ENCODE results near the gene TPPP2.
"Not testable (repeated sequence)": the region's sequence is repeated elsewhere in the genome, so short reads cannot be mapped to it uniquely, and the experiment has no call there.

Gene TPPP2

DNA sequence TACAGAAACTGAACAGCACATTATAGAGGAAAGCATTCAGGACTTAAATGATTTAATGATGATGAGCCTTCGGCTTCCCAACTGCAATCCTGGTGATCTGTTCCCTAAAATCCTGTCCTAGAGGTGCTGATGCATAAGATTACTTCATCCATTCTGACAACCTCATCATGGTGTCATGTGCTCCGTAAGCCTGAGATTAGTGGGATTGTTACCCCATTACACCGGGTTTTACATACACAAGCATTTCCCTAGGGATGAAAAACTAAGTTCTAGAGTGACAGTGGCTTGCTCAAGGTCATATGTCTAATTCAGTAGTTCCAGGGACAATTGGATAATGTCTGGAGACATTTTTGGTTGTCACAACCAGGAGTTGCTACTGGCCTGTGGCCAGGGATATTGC lies 7.1 kb downstream of the TPPP2 start:
- no peak for DNase-seq (ENCODE audit: low read depth, low spot score)

DNA sequence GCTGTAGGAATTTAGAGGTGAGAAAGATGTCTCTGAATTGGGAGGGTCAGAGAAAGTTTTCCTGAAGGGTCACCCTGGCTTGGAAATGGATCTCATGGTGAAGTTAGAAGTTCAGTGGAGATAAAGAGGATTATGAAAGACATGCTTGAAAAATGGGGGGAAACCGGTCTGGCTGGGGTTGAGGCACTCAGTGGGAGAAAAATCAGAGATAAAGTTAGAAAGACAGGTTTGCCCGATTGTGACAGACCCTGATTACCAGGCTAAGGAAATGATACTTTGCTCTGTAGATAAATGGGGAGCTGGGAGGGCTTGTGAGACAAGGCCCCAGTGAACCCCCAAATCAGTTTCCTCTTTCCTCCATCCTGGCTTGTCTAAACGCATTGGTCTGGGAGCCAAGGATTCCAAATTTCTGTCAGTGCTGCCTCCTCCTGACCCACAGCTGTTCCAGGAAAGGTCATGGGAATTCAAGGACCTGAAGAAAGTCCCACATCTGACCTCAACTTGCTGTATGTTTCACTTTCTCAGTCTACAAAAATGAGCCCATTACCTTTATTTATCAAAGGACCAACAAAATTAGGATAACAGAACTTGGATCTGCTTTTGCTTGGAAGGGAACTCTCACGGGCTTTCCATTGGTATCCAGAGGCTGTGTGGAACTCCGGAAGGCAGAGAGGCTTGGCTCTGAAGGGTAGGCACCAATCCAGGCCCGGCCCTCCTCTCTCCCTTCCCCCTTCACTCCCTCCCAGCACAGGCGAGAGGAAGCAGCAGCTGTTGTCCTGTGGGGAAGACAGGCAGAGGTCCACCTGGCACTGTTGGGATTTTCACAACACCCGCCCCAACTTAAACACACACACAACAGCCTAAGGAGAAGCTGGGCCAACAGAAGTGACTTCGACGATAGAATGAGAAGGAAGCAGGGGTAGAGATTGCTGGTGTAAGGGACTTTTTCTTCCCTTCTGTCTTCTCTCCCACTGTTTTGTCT lies 8.7 kb downstream of the TPPP2 start:
- DNase-seq (ENCODE audit: low read depth, low spot score) = no peak

DNA sequence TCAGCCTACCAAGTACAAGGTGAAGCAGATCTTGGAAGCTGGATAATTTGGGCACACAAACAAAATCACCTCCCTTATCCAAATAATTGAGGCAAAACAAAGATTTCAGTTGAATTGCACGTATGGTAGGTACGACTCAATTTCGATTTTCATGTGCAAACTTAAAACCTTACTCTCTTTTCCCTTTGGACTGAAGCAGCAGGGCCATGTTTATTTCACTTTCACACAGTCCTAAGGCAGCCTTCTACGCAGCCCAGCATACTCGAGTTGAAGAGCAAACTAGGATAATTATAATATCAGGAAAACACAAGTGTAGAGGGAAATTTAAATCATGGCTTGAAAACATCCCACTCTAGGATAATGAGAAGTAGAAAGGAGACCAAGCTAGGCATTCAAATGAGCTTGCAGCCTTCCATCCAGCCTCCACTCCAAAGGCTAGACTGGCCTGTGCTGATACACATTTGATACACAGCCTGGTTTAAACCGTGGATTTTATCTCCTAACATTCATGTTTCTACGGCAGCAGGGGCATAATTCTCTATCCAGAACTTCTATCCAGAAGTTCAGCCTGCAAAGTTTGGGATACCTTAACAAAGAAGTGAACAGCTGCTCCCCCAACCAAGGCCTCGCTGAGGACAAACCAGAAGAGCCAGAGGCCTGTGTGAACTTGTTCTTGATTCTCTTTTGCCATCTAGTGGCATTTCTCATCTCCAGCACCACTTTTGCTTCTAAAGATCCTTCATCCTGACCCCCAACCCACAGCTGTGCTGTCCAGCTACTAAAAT lies 9.8 kb downstream of the TPPP2 start:
- no peak for DNase-seq (ENCODE audit: low read depth, low spot score)

DNA sequence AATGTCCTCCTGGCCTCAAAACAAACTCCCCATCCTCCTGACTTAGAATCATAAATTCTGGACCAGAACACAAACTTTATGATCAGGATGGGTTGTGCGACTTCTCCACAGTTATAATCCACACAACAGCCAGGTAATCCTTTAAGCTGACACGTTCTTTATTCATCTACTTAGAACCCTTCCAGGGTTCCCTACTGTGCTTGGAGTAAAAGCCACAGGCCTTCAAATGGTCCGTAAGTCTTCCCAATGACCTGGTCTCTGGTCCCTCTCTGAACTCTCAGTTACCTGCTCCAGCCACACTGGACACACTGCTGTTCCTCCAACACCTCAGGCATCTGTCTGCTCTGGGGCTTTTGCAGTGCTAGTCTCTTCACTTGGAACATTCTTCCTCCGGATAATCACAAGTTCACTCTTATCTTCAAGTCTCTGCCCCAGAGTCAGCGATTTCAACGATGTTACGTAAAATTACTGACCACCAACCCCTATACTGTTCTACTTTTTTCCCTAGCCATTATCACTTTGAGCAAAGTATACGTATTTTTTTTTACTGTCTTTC lies 10.4 kb downstream of the TPPP2 start:
- DNase-seq (ENCODE audit: low read depth, low spot score) = no peak

DNA sequence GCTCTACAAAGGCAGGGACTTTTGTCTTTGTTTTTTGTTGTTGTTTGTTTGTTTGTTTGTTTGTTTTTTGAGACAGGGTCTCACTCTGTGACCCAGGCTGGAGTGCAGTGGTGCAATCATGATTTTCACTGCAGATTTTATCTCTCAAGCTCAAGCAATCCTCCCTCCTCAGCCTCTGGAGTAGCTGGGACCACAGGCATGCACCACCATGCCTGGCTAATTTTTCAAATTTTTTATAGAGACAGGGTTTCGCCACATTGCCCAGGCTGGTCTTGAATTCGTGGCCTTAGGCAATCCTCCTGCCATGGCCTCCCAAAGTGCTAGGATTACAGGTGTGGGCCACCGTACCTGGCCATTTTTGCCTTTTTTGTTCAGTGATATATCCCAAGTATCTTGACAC lies 10.9 kb downstream of the TPPP2 start:
- DNase-seq (ENCODE audit: low read depth, low spot score) = not testable (repeated sequence)

DNA sequence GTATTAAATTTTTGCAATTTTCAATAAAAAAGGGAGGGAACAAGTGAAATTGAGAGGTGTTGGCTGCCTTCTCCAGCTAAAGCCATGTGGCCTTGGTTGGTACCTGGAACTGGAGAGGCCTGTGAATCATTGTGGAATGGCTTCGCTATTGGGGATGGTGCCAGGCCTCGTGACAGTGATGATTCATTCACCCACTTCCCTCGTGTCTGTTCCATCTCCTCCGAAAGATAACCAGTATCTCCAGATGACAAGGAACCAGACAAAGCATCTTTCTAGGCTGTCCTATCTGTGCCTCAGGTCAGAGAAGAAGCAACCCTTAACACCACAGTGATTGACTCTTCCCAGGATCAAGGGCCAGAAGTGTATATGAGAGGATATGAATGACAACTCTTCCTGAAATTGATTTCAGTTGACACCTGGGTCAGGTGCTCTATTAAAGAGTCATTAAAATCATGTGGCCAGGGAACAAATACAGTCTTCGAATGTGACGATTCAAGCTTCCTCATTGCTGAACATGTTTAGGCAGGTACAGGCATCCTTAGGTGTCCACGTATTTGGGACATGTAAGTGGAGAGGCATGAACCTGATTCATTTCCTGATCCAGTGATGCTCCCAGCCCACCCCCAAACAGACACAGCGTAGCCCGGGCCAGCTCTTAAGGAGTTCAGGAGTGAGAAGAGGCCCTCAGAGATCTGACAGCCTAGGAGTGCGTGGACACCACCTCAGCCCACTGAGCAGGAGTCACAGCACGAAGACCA lies 11.8 kb downstream of the TPPP2 start, which contains the start of gene RNASE7:
Gene RNASE7, plus strand, starts transcription at position 687 of the 758 bp plus-strand sequence. CDS start 631 bp downstream, outside the sequence.
- no peak for DNase-seq (ENCODE audit: low read depth, low spot score)

DNA sequence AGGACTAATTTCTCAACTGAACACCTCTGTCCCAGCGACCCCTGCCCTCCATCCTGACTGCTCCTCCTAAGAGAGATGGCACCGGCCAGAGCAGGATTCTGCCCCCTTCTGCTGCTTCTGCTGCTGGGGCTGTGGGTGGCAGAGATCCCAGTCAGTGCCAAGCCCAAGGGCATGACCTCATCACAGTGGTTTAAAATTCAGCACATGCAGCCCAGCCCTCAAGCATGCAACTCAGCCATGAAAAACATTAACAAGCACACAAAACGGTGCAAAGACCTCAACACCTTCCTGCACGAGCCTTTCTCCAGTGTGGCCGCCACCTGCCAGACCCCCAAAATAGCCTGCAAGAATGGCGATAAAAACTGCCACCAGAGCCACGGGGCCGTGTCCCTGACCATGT lies 12.9 kb downstream of the TPPP2 start:
- no peak for DNase-seq (ENCODE audit: low read depth, low spot score)

DNA sequence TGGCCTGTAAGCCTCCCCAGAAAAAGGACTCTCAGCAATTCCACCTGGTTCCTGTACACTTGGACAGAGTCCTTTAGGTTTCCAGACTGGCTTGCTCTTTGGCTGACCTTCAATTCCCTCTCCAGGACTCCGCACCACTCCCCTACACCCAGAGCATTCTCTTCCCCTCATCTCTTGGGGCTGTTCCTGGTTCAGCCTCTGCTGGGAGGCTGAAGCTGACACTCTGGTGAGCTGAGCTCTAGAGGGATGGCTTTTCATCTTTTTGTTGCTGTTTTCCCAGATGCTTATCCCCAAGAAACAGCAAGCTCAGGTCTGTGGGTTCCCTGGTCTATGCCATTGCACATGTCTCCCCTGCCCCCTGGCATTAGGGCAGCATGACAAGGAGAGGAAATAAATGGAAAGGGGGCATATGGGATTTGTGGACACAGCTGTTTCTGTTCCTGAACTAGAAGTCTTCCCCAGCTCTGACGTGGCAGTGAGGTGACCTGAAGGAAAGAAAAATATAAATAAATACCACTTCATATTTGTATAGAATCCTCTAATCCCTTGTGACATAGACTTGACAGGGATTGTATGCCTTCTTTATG lies 13.5 kb downstream of the TPPP2 start:
- DNase-seq (ENCODE audit: low read depth, low spot score) = no peak

DNA sequence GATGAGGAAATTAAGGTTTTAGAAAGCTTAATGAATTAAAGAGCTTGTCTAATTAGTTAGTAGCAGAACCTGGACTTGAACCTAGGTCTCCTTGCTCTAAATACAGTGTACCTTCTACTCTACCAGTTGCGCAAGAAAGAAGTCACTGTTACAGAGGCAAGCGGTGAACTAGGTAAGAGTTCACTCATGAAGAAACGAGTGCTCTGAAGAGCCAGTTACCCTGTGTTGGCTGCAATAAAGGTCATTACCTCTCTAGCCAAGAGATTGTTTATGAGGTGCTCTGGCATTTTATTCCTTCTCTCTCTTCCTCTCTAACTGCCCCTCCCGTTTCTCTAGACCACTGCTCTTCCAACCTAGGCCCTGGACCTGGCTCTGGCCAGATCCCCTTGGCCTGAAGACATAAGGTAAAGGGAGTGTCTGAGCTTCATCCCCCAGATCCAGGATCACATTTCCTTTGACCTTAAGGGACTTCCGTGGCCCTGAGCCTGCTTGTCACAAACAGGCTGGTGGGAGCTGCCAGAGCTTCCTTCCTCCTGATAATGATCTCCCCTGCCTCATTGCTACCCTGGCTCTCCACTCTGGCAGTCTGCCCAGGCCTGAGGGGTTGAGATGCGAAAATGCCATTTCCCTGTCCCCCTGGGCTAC lies 14.1 kb downstream of the TPPP2 start:
- no peak for DNase-seq (ENCODE audit: low read depth, low spot score)

DNA sequence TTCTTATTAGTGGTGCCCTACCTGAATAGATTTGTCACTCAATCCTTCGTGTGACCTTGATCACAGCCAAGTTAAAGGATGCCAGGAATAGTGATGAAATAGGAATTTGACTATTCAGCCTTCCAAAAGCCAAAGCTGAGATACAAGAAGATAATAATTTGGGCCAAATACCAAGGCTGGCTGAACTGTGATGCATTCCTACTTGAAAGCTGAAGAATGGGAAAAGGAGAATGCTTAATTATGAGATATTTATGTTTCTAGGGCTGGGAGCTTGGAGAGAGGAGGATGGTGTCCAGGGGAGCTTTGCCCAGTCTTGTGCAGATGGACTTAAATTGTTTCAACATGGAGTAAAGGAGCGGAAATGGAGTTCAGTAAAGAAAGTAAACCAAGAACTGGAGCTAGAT lies 17.4 kb downstream of the TPPP2 start:
- no peak for DNase-seq (ENCODE audit: low read depth, low spot score)

DNA sequence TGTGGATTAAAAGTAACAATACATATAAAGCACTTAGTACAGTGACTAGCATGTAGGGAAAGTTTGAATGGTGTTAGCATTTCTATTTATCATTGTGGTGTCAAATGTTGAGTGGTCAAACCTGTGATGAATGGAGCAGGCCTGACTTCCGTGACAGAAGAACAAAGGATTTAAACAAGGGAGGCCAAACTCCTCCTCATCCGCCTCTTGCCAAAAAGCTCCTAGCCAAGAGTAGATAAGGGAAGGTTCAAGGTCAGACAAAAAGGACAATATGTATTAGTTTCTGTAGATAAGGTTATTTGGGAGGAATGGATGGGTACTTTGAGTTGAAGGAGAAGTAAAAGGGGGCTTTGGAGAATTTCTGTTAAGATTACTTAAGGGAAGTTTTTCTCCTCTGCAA lies 18.6 kb downstream of the TPPP2 start:
- no peak for DNase-seq (ENCODE audit: low read depth, low spot score)

DNA sequence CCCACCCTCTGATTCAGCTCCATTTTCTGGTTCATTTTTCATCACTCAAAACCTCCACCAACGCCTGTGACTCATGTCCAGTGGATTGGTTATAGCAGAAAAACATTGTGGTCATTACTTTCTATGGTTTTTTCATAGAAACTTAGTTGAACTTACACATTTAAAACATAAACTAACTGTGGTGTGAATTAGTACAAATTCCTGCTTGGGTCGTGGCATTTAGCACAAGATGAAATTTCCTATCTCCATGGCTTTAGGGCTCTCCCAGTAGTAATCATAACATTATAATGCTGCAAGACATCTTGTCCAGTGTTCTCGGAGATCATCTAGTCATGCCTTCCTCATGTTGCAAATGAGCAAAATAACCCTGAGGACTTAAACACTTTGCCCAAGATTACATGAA lies 19.3 kb downstream of the TPPP2 start:
- no peak for DNase-seq (ENCODE audit: low read depth, low spot score)

DNA sequence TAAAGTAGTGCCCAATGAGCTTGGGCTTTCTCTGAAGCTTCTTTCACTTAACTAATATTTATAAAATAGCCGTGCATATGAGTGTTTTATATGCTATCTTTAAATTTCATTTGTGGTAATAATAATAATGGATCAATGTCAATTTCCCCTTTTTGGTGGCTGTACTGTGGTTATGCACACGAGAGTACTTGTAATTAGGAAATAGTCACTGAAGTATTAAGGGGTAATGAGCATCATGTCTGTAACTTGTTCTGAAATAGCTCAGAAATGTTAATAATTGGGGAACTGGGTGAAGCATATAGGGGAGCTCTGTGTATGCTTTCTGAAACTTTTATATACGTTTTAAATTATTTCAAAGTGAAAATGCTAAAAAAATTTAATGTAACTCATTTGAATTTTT lies 20.6 kb downstream of the TPPP2 start:
- DNase-seq (ENCODE audit: low read depth, low spot score) = no peak

DNA sequence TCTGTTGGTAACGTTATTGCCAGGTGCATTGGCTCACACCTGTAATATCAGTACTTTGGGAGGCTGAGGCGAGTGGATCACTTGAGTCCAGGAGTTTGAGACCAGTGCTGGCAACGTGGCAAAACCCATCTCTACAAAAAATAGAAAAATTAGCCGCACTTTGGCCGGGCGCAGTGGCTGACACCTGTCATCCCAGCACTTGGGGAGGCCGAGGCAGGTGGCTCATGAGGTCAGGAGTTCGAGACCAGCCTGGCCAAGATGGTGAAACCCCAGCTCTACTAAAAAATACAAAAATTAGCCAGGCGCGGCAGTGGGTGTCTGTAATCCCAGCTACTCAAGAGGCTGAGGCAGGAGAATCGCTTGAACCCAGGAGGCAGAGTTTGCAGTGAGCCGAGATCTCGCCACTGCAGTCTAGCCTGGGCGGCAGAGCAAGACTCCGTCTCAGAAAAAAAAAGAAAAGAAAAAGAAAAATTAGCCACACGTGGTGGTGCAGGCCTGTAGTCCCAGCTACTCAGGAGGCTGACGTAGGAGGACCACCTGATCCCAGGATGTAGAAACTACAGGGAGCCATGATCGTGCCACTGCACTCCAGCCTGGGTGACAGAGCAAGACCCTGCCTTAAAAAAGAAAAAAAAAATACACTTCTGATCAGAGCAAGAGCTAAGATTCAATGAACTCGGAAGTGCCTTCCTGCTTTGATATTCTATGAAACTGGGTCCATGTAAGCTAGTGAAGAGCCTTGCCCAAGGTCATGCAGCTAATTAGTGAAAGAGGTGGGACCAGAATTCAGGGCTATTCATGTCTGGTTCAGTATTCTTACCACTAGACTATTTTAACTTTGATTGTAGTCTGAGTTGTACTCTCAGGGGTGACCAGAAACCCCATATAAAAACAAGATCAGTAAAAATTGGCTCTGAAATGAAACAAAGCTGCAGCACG lies 23.4 kb downstream of the TPPP2 start:
- DNase-seq (ENCODE audit: low read depth, low spot score) = no peak

DNA sequence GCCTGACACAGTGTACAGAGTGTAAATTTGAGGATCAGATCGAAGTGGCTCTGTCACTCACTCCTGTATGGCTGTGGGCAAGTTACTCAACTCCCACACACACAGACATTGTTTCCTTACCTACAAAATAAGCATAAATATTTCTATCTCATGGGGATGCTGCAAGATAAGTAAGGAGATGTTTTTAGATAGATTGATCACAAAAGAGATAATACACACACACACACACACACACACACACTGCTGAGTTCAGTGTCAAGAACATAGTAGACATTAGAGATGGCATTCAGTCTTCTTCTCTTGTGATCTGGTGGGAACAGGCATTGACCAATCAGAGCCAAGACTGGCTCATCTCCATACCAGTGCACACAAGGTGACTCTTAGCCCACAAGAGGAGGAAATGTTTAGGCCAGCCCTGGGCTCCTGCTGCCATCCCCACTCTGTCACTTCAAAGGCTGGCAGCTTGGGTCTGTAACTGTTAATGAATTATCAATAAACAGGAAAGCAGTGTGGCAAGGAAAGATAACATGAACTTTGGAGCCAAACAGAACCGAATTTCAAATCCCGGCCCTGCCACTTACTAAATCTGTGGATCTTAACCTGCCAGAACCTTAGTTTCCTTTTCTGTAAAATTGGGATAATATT lies 24.2 kb downstream of the TPPP2 start:
- no peak for DNase-seq (ENCODE audit: low read depth, low spot score)

DNA sequence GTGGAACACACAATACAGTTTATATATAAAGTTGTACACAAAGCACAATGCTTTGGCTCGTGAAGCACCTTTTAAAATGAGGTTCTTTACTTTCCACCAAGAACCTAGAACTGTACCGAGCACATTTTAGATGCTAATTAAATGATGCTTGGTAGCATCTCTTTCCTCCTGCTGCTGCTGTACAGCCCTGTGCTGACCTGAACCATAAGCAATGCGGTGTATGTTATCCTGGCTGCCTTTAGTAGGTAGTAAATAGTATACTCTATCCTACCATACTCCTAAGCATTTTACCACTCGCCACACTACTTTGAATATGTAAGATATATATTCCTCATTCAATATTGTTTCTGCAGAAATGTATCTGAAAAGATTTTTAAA lies 24.7 kb downstream of the TPPP2 start:
- DNase-seq (ENCODE audit: low read depth, low spot score) = no peak

DNA sequence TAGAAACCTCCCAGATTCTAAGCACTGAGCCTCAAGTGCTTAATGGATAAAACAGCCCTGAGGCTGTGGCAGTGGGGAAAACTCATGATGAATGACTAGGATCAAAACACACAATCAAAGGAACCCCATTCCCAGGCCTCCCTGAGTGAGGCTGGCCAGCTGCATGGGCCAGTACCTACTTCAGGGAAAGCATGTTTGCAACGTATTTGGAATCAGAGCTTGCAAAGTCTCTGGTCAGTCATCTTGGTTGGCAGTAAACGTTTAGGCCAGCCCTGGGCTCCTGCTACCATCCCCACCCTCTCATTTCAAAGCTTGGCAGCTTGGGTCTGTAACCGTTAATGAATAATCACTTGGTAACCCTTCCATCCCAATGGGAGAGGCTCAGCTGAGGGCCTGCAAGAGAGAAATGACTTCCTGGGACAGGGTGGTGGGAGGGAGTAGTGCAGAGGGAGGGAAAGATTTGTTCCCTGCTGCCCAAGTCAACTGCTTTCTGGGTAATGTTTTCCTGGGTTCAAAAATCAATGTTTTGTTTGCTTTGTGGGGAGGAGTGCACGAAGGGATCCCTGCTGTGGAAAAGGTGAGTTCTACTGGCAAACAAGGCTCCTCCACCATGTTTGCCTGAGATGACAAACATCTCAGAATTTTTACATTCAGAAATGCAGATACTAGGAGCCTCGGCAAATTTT lies 25.6 kb downstream of the TPPP2 start:
- DNase-seq (ENCODE audit: low read depth, low spot score) = no peak

DNA sequence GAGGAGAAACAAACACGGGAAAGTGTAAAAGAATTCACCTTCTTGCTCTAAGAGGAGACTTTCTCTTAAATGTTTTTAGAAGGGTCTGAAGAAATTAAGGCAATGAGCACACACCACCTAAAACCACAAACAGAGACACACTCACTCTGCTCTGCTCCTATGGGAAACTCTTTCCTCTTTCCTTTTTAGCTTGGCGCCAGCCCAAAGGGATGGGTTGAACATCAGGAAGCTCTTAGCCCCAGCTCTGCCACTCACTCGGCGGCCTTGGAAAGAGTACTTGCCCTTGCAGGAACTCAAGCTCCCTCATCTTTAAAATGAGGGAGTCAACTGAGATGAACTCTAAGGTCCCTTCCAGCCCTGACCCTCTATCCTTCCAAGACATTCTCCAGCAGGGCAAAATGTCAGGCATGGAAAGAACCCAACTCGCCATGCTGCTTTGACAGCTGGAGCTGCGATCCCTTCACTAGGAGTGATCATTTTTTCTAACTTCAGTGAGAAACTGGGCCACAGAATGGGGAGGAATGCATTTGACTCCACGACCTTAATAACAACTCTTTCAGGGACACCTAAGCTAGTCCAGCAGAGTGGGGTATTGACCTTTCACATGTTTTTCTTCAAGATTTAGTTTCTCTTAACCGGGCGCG lies 26.6 kb downstream of the TPPP2 start:
- no peak for DNase-seq (ENCODE audit: low read depth, low spot score)
